ENCODE measurements around the gene CLRN2. TPM values are rescaled to one million over a fixed set of nuclear protein-coding genes. Genes with fewer than 3 reads are reported as not detected.

CLRN2 gene
- total RNA-seq, 4 donors from 2014 or later: not detected

DNA sequence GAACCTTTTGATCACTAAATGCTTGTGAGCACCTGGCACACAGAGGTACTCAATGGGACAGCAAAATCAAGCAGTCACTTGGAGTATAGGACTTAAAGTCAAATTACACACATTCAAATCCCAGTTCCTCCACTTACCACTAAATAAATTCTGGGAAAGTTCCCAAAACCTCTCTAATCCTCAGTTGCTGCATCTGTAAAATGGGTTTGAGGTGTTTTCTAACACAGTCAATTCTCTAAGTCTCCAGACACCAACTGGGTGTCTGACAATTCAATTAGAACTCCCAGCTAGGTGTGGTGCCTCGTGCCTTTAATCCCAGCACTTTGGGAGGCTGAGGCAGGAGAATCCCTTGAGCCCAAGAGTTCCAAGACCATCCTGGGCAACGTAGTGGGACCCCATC, 22.1 kb upstream of the CLRN2 start:
- TF ChIP-seq, protein P1, sequence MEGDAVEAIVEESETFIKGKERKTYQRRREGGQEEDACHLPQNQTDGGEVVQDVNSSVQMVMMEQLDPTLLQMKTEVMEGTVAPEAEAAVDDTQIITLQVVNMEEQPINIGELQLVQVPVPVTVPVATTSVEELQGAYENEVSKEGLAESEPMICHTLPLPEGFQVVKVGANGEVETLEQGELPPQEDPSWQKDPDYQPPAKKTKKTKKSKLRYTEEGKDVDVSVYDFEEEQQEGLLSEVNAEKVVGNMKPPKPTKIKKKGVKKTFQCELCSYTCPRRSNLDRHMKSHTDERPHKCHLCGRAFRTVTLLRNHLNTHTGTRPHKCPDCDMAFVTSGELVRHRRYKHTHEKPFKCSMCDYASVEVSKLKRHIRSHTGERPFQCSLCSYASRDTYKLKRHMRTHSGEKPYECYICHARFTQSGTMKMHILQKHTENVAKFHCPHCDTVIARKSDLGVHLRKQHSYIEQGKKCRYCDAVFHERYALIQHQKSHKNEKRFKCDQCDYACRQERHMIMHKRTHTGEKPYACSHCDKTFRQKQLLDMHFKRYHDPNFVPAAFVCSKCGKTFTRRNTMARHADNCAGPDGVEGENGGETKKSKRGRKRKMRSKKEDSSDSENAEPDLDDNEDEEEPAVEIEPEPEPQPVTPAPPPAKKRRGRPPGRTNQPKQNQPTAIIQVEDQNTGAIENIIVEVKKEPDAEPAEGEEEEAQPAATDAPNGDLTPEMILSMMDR (IDR thresholded peaks at IDR 0.05): no peak
- no peak for TF ChIP-seq POLR2A (IDR thresholded peaks at IDR 0.05)
- H3K4me1 ChIP-seq: no peaks in the 10 kb centered on the region
- H3K36me3 ChIP-seq: peaks cover 0 to 91% (median 9%) of the 10 kb centered on the region in 3 donors
- intact Hi-C loops (cut with DNase I): no loop called here
- 100% methylated on average over 2 of the region's 2 CpGs for WGBS, 2 donors
- DNase-seq: no peak
- no peaks in the 10 kb centered on the region for H3K27me3 ChIP-seq
- no peak overlapping the region for H3K27ac ChIP-seq
- H3K9me3 ChIP-seq: no peaks in the 10 kb centered on the region
- no peak overlapping the region for H3K4me3 ChIP-seq

DNA sequence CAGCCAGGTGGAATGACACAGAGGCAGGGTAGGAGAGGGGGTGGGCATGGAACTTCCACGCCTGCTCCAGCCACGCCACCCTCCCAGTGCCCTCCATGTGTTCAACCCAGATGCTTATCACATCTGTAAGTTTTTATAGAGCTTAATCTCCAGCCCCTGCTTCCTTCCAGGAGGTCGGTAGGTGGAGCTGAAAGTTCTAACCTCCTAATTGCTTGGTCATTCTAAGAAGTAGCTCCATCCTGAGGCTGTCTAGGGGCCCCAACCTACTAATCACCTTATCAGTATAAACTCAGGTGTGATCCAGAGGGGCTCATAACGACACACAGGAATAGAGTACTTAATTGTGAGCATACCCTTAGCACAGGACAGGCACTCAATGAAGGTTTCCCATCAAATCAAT, 21.3 kb upstream of the CLRN2 start:
- H3K27ac ChIP-seq: no peak overlapping the region

DNA sequence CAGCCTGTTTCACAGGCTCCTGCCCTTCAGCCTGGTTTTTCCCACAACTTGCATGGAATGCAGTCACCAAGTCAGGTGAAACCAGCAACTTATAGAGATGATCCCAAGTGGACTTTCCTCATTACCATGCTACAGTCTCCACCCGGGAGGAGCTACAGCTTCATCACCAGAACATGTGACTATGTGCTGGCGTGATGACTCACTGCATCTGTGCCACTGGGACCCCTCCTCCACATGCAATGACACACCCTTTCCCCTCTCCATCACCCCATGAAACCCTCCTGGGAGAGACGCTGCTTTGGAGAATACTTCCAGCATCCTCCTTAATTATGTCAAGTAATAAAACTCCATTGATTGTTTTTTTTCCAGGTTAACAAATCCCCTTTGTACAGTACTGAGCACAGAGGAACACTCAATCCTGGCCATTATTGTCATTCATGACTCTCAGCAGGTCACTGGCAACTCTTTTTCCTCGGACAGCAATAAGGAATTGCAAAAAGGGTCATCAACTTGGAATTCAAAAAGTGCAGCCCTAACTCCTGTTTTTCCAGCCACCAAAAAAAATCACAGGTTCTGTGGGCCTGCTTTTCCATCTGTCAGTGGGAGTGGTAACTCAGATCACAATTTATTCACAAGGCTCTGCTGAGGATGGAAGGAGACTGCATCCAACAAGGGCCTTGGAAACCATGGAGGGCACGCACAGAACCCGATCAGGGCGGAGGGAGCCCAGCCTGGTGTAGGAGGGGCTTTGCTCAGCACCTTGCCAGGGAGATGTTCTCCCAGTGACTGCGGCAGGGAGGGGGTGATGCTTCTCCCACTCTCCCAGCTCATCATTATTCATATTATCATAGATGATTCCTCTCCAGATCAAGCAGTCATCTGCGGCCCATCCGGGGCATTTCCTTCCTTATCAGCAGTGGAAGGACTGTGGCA, 20.4 kb upstream of the CLRN2 start:
- no peak overlapping the region for H3K4me3 ChIP-seq
- H3K9me3 ChIP-seq: no peaks in the 10 kb centered on the region
- 75 to 79% methylated on average over 7 to 10 of the region's 10 CpGs for WGBS, 2 donors
- H3K27me3 ChIP-seq: no peaks in the 10 kb centered on the region
- intact Hi-C loops (cut with DNase I): no loop called here
- DNase-seq: no peak
- peaks cover 0 to 89% (median 9%) of the 10 kb centered on the region in 3 donors for H3K36me3 ChIP-seq
- no peaks in the 10 kb centered on the region for H3K4me1 ChIP-seq
- H3K27ac ChIP-seq: no peak overlapping the region
- TF ChIP-seq POLR2A (IDR thresholded peaks at IDR 0.05): no peak
- TF ChIP-seq, protein P1 (IDR thresholded peaks at IDR 0.05): no peak

More for the DNA sequence above, 21.3 kb upstream of the CLRN2 start:
- Histone ChIP-seq H3K27me3 (no peaks in the 10 kb centered on the region), H3K36me3 (peaks cover 0 to 91% (median 9%) of the 10 kb centered on the region in 3 donors), H3K4me1 (no peaks in the 10 kb centered on the region), H3K9me3 (no peaks in the 10 kb centered on the region), H3K4me3 (no peak overlapping the region)
- no peak for TF ChIP-seq POLR2A (IDR thresholded peaks at IDR 0.05)
- TF ChIP-seq, protein P1 (IDR thresholded peaks at IDR 0.05): no peak
- DNase-seq: no peak
- intact Hi-C loops (cut with DNase I): no loop called here
- 45 to 83% methylated on average over 1 to 4 of the region's 4 CpGs for WGBS, 2 donors

DNA sequence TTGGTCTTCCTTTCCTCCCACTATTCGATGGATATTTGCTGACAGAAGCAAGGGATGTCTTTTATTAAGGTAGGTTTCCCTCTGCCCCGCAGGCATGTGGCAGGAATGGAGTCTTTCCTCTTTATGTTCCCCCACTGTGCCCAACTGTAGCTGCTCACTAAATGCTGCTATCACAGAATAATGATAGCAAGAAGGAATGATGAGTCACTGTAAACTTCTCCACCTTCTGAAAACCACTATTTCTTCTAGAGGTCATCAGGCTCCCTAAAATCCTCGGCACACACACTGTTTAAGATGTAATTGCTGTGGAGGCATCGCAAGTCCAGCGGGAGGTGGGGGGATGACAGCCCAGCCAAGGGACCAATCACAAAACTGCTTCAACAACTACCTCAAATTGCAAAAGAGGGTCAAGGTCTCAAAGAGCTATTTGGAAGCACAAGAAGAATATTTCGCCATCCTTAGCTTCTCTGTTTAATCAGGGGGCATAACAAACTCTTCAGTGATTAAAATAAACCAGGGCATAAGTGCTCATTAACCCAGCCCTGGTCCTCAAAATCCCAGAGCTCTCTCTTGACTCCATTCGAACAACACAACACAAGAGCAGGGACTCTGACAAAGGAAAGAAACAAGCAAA, 17.0 kb upstream of the CLRN2 start:
- Histone ChIP-seq H3K36me3 (peaks cover 0 to 97% (median 10%) of the 10 kb centered on the region in 3 donors), H3K9me3 (no peaks in the 10 kb centered on the region), H3K4me1 (no peaks in the 10 kb centered on the region), H3K4me3 (no peak overlapping the region), H3K27ac (no peak overlapping the region), H3K27me3 (no peaks in the 10 kb centered on the region)
- intact Hi-C loops (cut with DNase I): no loop called here
- DNase-seq: no peak
- TF ChIP-seq, protein P1 (IDR thresholded peaks at IDR 0.05): no peak
- no peak for TF ChIP-seq POLR2A (IDR thresholded peaks at IDR 0.05)
- 83 to 85% methylated on average over 3 to 7 of the region's 7 CpGs for WGBS, 2 donors

DNA sequence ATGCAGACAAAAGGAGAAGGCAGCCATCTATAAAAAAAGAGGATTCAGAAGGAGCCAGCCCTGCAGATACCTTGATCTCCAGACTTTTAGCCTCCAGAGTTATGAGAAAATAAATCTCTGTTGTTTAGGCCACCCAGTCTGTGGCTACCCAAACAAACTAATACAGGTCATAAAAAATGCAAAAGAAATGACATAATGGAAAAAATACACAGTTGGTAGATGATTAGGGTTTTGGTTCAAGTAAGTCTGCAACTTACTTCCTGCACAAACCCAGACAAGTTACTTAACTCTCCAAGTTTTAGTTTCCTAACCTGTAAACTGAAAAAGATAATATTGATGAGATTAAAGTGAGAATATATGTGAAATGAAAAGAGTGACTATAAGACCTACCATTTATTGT, 14.4 kb upstream of the CLRN2 start:
- H3K4me3 ChIP-seq: no peak overlapping the region
- no peaks in the 10 kb centered on the region for H3K9me3 ChIP-seq
- H3K27ac ChIP-seq: no peak overlapping the region
- DNase-seq: no peak
- peaks cover 0 to 92% (median 10%) of the 10 kb centered on the region in 3 donors for H3K36me3 ChIP-seq
- no peaks in the 10 kb centered on the region for H3K27me3 ChIP-seq
- TF ChIP-seq, protein P1 (IDR thresholded peaks at IDR 0.05): no peak
- TF ChIP-seq POLR2A (IDR thresholded peaks at IDR 0.05): no peak
- intact Hi-C loops (cut with DNase I): no loop called here
- no peaks in the 10 kb centered on the region for H3K4me1 ChIP-seq
